IMR-90 (cell line): ENCODE results near the gene TEF. TPM values are rescaled to one million over a fixed set of nuclear protein-coding genes. Genes with fewer than 3 reads are reported as not detected.

ENCODE experiments used
- ATAC-seq: fragments of 200-7000 bp; cut with Tn5 transposase; 2 replicates; pipeline ENCODE4 v1.9.1; 2020; ENCODE audit warnings: low read depth, mild to moderate bottlenecking, moderate library complexity
- BruUV-seq: library from RNA; stranded (reverse); fragments of 400-500 nt; replicated peaks from 2 replicates; lab custom pipeline; 2021; lab: Mats Ljungman, UMichigan
- CTCF ChIA-PET: fragments of 300-600 bp; formaldehyde crosslinking; extraction: SDS; loops from one replicate; lab custom pipeline; 2021; ENCODE audit warnings: antibody characterized with exemption; lab: Yijun Ruan, JAX
- POLR2A ChIA-PET: fragments of 300-600 bp; sonication (Branson Sonifier 250); formaldehyde crosslinking; loops from one replicate; lab custom pipeline; 2022; ENCODE audit warnings: antibody characterized with exemption; ENCODE audit not compliant: unreplicated experiment; lab: Charles Lee
- DNase-seq: peaks from one replicate; pipeline ENCODE4 v3.0.0; 2013
- H2AFZ ChIP-seq: replicated peaks from 2 replicates; pipeline ENCODE3; 2013; ENCODE audit warnings: low read length, mild to moderate bottlenecking; ENCODE audit not compliant: poor library complexity
- H2AK5ac ChIP-seq: 2 replicates; pipeline ENCODE4 v1.6.1; 2013; ENCODE audit warnings: low read depth, low read length, inconsistent platforms
- H2AK9ac ChIP-seq: replicated peaks from 2 replicates; pipeline ENCODE3; 2013; ENCODE audit warnings: mild to moderate bottlenecking, low read depth, low read length, moderate library complexity; ENCODE audit not compliant: poor library complexity
- H2BK120ac ChIP-seq: 2 replicates; pipeline ENCODE4 v1.6.1; 2013; ENCODE audit warnings: low read depth, low read length, inconsistent platforms
- H2BK15ac ChIP-seq: 3 replicates; pipeline ENCODE4 v1.6.1; 2013; ENCODE audit warnings: low read depth, low read length, inconsistent platforms
- H2BK20ac ChIP-seq: 2 replicates; pipeline ENCODE4 v1.6.1; 2013; ENCODE audit warnings: low read depth, mild to moderate bottlenecking, inconsistent platforms, low read length, moderate library complexity
- H2BK5ac ChIP-seq: 2 replicates; pipeline ENCODE4 v1.6.1; 2013; ENCODE audit warnings: mild to moderate bottlenecking, low read depth, low read length, inconsistent platforms; ENCODE audit not compliant: poor library complexity, severe bottlenecking
- H3K14ac ChIP-seq: replicated peaks from 2 replicates; pipeline ENCODE4 v1.6.1; 2013; ENCODE audit warnings: low read depth, low read length, inconsistent platforms
- H3K18ac ChIP-seq: 2 replicates; pipeline ENCODE4 v1.6.1; 2013; ENCODE audit warnings: low read depth, low read length, control low read depth
- H3K23ac ChIP-seq: 2 replicates; pipeline ENCODE4 v1.6.1; 2013; ENCODE audit warnings: low read depth, low read length, inconsistent platforms
- H3K27ac ChIP-seq: 2 replicates; pipeline ENCODE4 v1.5.1; 2013; ENCODE audit warnings: mild to moderate bottlenecking, control low read depth, low read length; ENCODE audit not compliant: insufficient read depth
- H3K27me3 ChIP-seq: 2 replicates; pipeline ENCODE4 v1.6.1; 2013; ENCODE audit warnings: low read length; ENCODE audit not compliant: control insufficient read depth, insufficient read depth
- H3K36me3 ChIP-seq: 2 replicates; pipeline ENCODE4 v1.6.1; 2013; ENCODE audit warnings: low read length, mixed read lengths; ENCODE audit not compliant: control insufficient read depth, insufficient read depth
- H3K4ac ChIP-seq: 2 replicates; pipeline ENCODE4 v1.6.1; 2013; ENCODE audit warnings: low read depth, low read length, inconsistent platforms
- H3K4me1 ChIP-seq: 2 replicates; pipeline ENCODE4 v1.6.1; 2013; ENCODE audit warnings: low read length, mixed read lengths; ENCODE audit not compliant: control insufficient read depth, insufficient read depth
- H3K4me2 ChIP-seq: 2 replicates; pipeline ENCODE4 v1.6.1; 2013; ENCODE audit warnings: low read depth, mild to moderate bottlenecking, control low read depth, low read length, moderate library complexity
- H3K4me3 ChIP-seq: 2 replicates; pipeline ENCODE4 v1.5.1; 2013; ENCODE audit warnings: low read depth, mild to moderate bottlenecking, control low read depth, low read length, moderate library complexity; ENCODE audit not compliant: insufficient read depth
- H3K56ac ChIP-seq: 2 replicates; pipeline ENCODE4 v1.6.1; 2013; ENCODE audit warnings: low read length, inconsistent platforms; ENCODE audit not compliant: insufficient read depth; ENCODE audit errors: extremely low read depth
- H3K79me1 ChIP-seq, 2 experiments: 2 replicates each; pipeline ENCODE4 v1.6.1; 2013; ENCODE audit warnings: low read length in 2 of 2, inconsistent platforms in 1 of 2, low read depth in 1 of 2
- H3K9ac ChIP-seq: 2 replicates; pipeline ENCODE4 v1.6.1; 2013; ENCODE audit warnings: low read depth, low read length, control low read depth
- H3K9me1 ChIP-seq: 2 replicates; pipeline ENCODE4 v1.6.1; 2013; ENCODE audit warnings: low read length, inconsistent platforms; ENCODE audit not compliant: insufficient read depth
- H3K9me3 ChIP-seq: 2 replicates; pipeline ENCODE4 v1.6.1; 2013; ENCODE audit warnings: low read length; ENCODE audit not compliant: control insufficient read depth, insufficient read depth
- H4K20me1 ChIP-seq: 2 replicates; pipeline ENCODE4 v1.6.1; 2013; ENCODE audit warnings: low read length, inconsistent platforms; ENCODE audit not compliant: insufficient read depth
- H4K5ac ChIP-seq: 2 replicates; pipeline ENCODE4 v1.6.1; 2013; ENCODE audit warnings: mild to moderate bottlenecking, low read depth, low read length, control low read depth
- H4K8ac ChIP-seq, 2 experiments: 2 replicates each; pipeline ENCODE4 v1.6.1; 2013; ENCODE audit warnings: low read depth in 2 of 2, low read length in 2 of 2, control low read depth in 1 of 2, inconsistent platforms in 1 of 2
- H4K91ac ChIP-seq: 2 replicates; pipeline ENCODE4 v1.6.1; 2013; ENCODE audit warnings: low read depth, low read length, inconsistent platforms; ENCODE audit not compliant: insufficient read depth
- BHLHE40 ChIP-seq: fragments of 150-350 bp; IDR thresholded peaks from 2 replicates; pipeline ENCODE4 v1.6.1; 2016; ENCODE audit warnings: mild to moderate bottlenecking, low read depth, low read length
- CEBPB ChIP-seq: IDR thresholded peaks from 2 replicates; pipeline ENCODE4 v1.6.1; 2012; ENCODE audit warnings: low read depth, low read length, improper control_type of control experiment
- FOS ChIP-seq: fragments of 150-350 bp; IDR thresholded peaks from 2 replicates; pipeline ENCODE4 v1.6.1; 2016; ENCODE audit warnings: low read depth, low read length
- MAFK ChIP-seq: IDR thresholded peaks from 2 replicates; pipeline ENCODE4 v1.6.1; 2012; ENCODE audit warnings: low read depth, low read length, improper control_type of control experiment
- MAZ ChIP-seq: IDR thresholded peaks from 2 replicates; pipeline ENCODE4 v1.6.1; 2012; ENCODE audit warnings: low read depth, mild to moderate bottlenecking, low read length, improper control_type of control experiment, moderate library complexity, borderline replicate concordance
- MXI1 ChIP-seq: IDR thresholded peaks from 2 replicates; pipeline ENCODE4 v1.6.1; 2012; ENCODE audit warnings: low read depth, mild to moderate bottlenecking, low read length, moderate library complexity, borderline replicate concordance
- RAD21 ChIP-seq: IDR thresholded peaks from 2 replicates; pipeline ENCODE4 v1.6.1; 2012; ENCODE audit warnings: low read length, improper control_type of control experiment
- RCOR1 ChIP-seq: IDR thresholded peaks from 2 replicates; pipeline ENCODE4 v1.6.1; 2012; ENCODE audit warnings: mild to moderate bottlenecking, low read length, improper control_type of control experiment; ENCODE audit not compliant: insufficient replicate concordance
- RFX5 ChIP-seq: IDR thresholded peaks from 2 replicates; pipeline ENCODE4 v1.8.0; 2012; ENCODE audit warnings: low read depth, mild to moderate bottlenecking, low read length, moderate library complexity
- SMC3 ChIP-seq: fragments of 150-350 bp; IDR thresholded peaks from 2 replicates; pipeline ENCODE4 v1.6.1; 2016; ENCODE audit warnings: low read depth, mild to moderate bottlenecking, antibody characterized with exemption, low read length, moderate library complexity
- WGBS, 2 experiments: methylation state at CpG; one replicate each; pipeline versions ENCODE4 v1.1.5 to v1.1.7; 2013; ENCODE audit warnings: missing lambda C conversion rate in 2 of 2; ENCODE audit not compliant: insufficient read length in 1 of 2; ENCODE audit errors: extremely low coverage in 2 of 2; 5-methylcytosine and 5-hydroxymethylcytosine counted together
- dilution Hi-C: fragments of 300-500 bp; cut with HindIII; formaldehyde crosslinking; loops from one replicate; pipeline ENCODE4 v1.14.3; 2018; ENCODE audit warnings: low sequenced_read_pairs; ENCODE audit not compliant: unreplicated experiment
- in situ Hi-C: fragments of 300-500 bp; cut with MboI; formaldehyde crosslinking; loops from 3 replicates; pipeline ENCODE4 v1.14.3; 2019; ENCODE audit warnings: low sequenced_read_pairs, inconsistent platforms, mixed read lengths
- intact Hi-C: fragments of 100-400 bp; cut with micrococcal nuclease; formaldehyde crosslinking; loops from 2 replicates; pipeline ENCODE4 v1.10.0; 2022
- polyA plus RNA-seq, 3 experiments: library from polyadenylated mRNA; depleted of rRNA; stranded (reverse); fragments of >200 nt; gene quantifications; 2 replicates each; pipeline ENCODE4 v1.2.3, GENCODE V29; 2012; ENCODE audit warnings: low replicate concordance in 1 of 3
- total RNA-seq: library from RNA; depleted of rRNA; stranded (reverse); fragments of >200 nt; gene quantifications from 2 replicates; pipeline ENCODE4 v1.2.3, GENCODE V29; 2012
- TF ChIP-seq, protein P1 (sequence below): fragments of 150-350 bp; IDR thresholded peaks from 2 replicates; pipeline ENCODE4 v1.6.1; 2017; ENCODE audit warnings: mild to moderate bottlenecking, antibody characterized with exemption, low read length, low read depth
- TF ChIP-seq, protein P2 (sequence below): conservative IDR thresholded peaks from 2 replicates; pipeline ENCODE4 v1.5.1; 2012; ENCODE audit warnings: mild to moderate bottlenecking, low read depth, low read length, improper control_type of control experiment

The TEF gene
- total and polyA plus RNA-seq, 2 of the 4 experiments (the other 2 are of a cell fraction), result 5.6 to 11.6 TPM

DNA sequence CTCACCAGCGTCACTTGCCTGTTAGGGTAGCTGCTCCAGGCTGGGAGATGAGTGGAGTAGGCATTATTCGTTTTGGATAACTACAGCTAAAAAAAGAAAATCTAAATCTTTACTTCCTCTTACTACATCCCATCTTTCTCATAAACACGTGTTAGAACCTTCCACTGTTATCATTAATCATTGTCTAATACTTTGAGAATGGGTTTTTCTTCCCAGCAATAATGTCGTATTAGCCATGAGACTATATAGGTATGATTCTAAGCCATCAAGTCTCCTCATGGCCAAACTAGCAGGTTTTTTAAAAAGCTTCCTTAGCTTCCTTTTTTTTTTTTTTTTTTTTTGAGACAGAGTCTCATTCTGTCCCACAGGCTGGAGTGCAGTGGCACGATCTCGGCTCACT, 3.9 kb upstream of the TEF start:
- no peak overlapping the region for H3K9ac ChIP-seq
- ChIA-PET CTCF (interaction anchor here (0.6 kb wide), 2 partner anchors 139 to 449 kb away, joined by 3 to 8 read pairs; no protein-coding TSS in a partner anchor), POLR2A (no interaction called here)
- peaks cover 3% of the 10 kb centered on the region; the same call in 1 of the 2 replicates for H3K9me1 ChIP-seq
- no peaks in the 10 kb centered on the region for H3K36me3 ChIP-seq
- ATAC-seq (no peak), DNase-seq (no peak)
- no peak overlapping the region; the same call in 1 of the 2 replicates for H3K14ac ChIP-seq
- H2AFZ ChIP-seq, result peak overlapping the region; percentile 35
- peaks cover 6% of the 10 kb centered on the region for H3K4me1 ChIP-seq
- H2BK20ac ChIP-seq, result no peak overlapping the region
- H4K91ac ChIP-seq, result no peak overlapping the region
- no peak overlapping the region for H2BK15ac ChIP-seq
- H3K4ac ChIP-seq, result no peak overlapping the region
- H4K20me1 ChIP-seq, result no peaks in the 10 kb centered on the region
- H2AK5ac ChIP-seq, result no peak overlapping the region
- TF ChIP-seq BHLHE40 (no peak), RFX5 (no peak), SMC3 (no peak), FOS (no peak), MXI1 (no peak), RCOR1 (no peak), MAZ (no peak), MAFK (no peak), CEBPB (no peak), RAD21 (no peak)
- TF ChIP-seq, protein P1, sequence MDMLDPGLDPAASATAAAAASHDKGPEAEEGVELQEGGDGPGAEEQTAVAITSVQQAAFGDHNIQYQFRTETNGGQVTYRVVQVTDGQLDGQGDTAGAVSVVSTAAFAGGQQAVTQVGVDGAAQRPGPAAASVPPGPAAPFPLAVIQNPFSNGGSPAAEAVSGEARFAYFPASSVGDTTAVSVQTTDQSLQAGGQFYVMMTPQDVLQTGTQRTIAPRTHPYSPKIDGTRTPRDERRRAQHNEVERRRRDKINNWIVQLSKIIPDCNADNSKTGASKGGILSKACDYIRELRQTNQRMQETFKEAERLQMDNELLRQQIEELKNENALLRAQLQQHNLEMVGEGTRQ, result no peak
- TF ChIP-seq, protein P2, sequence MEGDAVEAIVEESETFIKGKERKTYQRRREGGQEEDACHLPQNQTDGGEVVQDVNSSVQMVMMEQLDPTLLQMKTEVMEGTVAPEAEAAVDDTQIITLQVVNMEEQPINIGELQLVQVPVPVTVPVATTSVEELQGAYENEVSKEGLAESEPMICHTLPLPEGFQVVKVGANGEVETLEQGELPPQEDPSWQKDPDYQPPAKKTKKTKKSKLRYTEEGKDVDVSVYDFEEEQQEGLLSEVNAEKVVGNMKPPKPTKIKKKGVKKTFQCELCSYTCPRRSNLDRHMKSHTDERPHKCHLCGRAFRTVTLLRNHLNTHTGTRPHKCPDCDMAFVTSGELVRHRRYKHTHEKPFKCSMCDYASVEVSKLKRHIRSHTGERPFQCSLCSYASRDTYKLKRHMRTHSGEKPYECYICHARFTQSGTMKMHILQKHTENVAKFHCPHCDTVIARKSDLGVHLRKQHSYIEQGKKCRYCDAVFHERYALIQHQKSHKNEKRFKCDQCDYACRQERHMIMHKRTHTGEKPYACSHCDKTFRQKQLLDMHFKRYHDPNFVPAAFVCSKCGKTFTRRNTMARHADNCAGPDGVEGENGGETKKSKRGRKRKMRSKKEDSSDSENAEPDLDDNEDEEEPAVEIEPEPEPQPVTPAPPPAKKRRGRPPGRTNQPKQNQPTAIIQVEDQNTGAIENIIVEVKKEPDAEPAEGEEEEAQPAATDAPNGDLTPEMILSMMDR, result no peak
- H2BK120ac ChIP-seq, result no peak overlapping the region
- 100% methylated on average over 1 of the region's 6 CpGs; no CpG with 5 or more reads in 1 of the 2 experiments for WGBS, 2 experiments
- no peak overlapping the region for H4K5ac ChIP-seq
- H3K27me3 ChIP-seq, result no peaks in the 10 kb centered on the region
- H3K4me3 ChIP-seq, result no peak overlapping the region
- peaks cover 0 to 8% of the 10 kb centered on the region in 2 experiments; a peak in 2 of 4 replicates for H3K79me1 ChIP-seq
- H4K8ac ChIP-seq, result no peak overlapping the region; a peak in 1 of 4 replicates
- intact Hi-C loops (no loop called here), dilution Hi-C loops (no loop called here), in situ Hi-C loops (no loop called here)
- BruUV-seq, result no TSS peak
- no peak overlapping the region for H2AK9ac ChIP-seq
- no peak overlapping the region for H3K27ac ChIP-seq
- no peak overlapping the region for H3K18ac ChIP-seq
- H3K56ac ChIP-seq, result no peak overlapping the region
- H3K9me3 ChIP-seq, result no peaks in the 10 kb centered on the region
- H3K23ac ChIP-seq, result peak overlapping the region; percentile 7; the same call in 1 of the 2 replicates
- H2BK5ac ChIP-seq, result no peak overlapping the region
- H3K4me2 ChIP-seq, result peak overlapping the region; percentile 15; the same call in 1 of the 2 replicates
